Suprapubic skin (tissue), 4 donors: ENCODE measurements around the gene PHKB.

Experiments
- POLR2A ChIP-seq, 2 donors: fragments of 450-650 bp; IDR thresholded peaks; one replicate each; pipeline ENCODE4 v1.6.1; 2017; ENCODE audit warnings: antibody characterized with exemption in 2 of 2, mild to moderate bottlenecking in 2 of 2, moderate library complexity in 2 of 2
- POLR2AphosphoS5 ChIP-seq, 3 donors: sonication (generic); formaldehyde crosslinking; IDR thresholded peaks; one replicate each; pipeline ENCODE4 v1.6.1; 2017; ENCODE audit warnings: antibody characterized with exemption in 3 of 3
- TF ChIP-seq, protein P1 (sequence below), 2 donors: fragments of 200-600 bp in 1 of 2; fragments of 450-650 bp in 1 of 2; sonication (generic) in 1 of 2; IDR thresholded peaks; one replicate each; pipeline ENCODE4 v1.5.1; 2016 to 2019; ENCODE audit warnings: antibody characterized with exemption in 2 of 2, mild to moderate bottlenecking in 1 of 2, moderate library complexity in 1 of 2

DNA sequence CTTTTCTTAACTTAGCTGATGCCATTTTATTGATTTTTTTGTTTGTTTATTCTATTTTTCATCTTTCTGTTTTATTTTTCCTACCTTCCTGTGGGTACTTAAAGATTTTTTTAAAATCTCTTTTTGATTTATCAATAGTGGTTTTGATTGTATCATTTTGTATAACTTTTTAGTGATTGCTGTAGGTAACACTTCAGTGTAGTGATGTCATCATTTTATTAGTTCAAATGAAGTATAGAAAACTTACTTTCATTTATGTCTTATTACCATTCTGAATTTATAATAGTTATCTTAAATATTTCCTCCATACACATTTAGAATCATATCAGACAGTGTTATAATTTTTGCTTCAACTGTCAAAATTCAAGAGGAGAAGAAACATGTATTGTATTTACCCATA lies 115.9 kb downstream of the PHKB start:
- TF ChIP-seq POLR2A (IDR thresholded peaks at IDR 0.05) (no peak), POLR2AphosphoS5 (IDR thresholded peaks at IDR 0.05) (no peak)
- TF ChIP-seq, protein P1, sequence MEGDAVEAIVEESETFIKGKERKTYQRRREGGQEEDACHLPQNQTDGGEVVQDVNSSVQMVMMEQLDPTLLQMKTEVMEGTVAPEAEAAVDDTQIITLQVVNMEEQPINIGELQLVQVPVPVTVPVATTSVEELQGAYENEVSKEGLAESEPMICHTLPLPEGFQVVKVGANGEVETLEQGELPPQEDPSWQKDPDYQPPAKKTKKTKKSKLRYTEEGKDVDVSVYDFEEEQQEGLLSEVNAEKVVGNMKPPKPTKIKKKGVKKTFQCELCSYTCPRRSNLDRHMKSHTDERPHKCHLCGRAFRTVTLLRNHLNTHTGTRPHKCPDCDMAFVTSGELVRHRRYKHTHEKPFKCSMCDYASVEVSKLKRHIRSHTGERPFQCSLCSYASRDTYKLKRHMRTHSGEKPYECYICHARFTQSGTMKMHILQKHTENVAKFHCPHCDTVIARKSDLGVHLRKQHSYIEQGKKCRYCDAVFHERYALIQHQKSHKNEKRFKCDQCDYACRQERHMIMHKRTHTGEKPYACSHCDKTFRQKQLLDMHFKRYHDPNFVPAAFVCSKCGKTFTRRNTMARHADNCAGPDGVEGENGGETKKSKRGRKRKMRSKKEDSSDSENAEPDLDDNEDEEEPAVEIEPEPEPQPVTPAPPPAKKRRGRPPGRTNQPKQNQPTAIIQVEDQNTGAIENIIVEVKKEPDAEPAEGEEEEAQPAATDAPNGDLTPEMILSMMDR (IDR thresholded peaks at IDR 0.05) = no peak
